Stimulated activated CD8-positive, alpha-beta memory T cell treated with anti-CD3 and anti-CD28 coated beads, Interleukin-12 subunit alpha, Interleukin-12 subunit beta, amount 100 ng/mL, for 1 hour (primary cell): Measurements from ENCODE around the gene FBXW11.
"Not testable (repeated sequence)": the region's sequence is repeated elsewhere in the genome, so short reads cannot be mapped to it uniquely, and the experiment has no call there.

Experiments used
- DNase-seq: peaks from one replicate; pipeline ENCODE4 v3.0.0-alpha.2; 2020; ENCODE audit warnings: low read depth

FBXW11 gene

DNA sequence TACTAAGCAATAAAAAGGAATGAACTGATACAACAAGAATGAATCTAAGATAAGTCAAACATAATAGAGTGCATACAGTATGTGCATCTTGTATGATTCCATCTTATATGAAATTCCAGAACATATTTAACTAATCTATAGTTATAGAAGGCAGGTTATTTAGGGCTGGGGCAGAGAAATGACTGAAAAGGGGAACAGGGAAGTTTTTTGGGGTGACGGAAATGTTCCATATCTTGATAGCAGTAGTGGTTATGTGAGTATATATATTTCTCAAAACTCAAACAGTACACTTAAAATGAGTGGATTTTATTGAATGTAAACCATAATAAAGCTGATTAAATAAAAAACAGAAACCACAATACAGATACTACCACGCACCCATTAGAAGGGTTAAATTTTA is 24.6 kb downstream of the FBXW11 start:
- no peak for DNase-seq

DNA sequence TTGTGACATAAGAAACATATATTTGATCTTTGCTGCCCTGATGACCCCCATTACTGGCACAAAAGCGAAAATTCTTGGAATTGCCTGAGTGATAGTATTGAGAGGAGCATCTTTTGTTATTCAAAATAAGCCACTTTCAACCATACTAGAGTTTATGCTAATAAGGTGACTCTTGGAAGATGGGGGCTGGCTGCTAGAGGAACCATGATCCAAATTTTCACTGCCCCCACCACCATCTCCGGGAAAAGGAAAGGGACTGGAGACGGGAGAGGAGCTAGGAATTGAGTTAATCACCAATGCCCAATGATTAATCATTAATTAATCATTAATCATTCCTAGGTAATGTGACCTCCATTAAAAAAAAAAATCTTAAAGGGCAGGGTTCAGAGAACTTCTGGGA is 25.6 kb downstream of the FBXW11 start:
- DNase-seq, result no peak

DNA sequence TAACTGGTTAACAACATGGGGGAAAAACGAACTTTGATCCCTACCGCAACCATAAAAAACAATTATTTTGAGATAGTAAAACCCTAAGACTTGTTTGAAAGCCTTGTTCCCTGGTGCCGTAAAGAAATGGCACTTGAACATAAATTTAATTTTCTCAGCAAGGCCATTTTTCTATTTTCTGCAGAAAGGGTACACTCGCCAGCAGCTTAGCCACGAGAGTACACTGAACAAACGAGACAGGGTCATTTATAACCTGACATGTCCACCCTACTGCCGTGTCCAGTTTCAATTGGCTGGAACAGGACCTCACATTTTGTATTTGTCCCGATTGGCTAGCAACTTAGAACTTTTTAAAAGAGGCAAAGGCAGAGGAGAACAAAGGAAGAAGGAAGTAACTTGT is 26.8 kb downstream of the FBXW11 start:
- no peak for DNase-seq

DNA sequence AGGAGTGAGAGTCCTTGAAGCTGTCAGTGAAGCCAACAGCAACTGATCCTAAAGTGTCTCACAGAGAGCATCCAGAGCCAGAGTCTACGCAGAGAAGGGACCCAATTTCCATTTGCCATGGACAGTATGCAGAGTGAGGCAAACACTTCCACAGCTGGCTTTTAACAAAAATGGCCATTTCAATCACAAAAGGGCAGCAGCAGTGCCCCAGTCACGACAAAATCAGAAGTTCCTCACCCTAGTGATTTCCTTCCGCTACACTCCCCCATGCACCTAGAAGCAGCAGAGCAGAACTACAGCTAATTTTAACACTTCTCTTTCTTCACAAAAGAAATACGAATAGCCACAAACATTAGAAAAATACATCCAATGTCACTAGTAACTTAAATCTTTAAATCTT is 27.9 kb downstream of the FBXW11 start:
- no peak for DNase-seq

DNA sequence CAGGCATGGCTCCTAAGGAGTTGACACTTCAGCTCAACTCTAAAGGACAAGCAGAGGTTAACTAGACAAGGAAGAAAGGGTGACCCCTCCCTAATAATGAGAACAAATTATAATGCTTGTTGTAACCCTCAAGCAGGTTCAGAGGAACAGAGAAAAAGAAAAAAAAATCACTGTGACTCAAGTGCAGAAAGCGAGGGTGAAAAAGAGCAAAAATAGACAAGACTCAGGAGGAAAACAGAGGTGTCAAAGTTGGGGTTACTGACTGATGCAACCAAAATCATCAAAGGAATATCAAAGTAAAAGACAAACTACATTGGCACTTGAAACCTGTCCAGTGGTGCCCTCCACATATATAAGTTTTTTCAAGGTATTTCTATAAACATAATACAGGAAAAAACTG is 28.4 kb downstream of the FBXW11 start:
- DNase-seq, result no peak

DNA sequence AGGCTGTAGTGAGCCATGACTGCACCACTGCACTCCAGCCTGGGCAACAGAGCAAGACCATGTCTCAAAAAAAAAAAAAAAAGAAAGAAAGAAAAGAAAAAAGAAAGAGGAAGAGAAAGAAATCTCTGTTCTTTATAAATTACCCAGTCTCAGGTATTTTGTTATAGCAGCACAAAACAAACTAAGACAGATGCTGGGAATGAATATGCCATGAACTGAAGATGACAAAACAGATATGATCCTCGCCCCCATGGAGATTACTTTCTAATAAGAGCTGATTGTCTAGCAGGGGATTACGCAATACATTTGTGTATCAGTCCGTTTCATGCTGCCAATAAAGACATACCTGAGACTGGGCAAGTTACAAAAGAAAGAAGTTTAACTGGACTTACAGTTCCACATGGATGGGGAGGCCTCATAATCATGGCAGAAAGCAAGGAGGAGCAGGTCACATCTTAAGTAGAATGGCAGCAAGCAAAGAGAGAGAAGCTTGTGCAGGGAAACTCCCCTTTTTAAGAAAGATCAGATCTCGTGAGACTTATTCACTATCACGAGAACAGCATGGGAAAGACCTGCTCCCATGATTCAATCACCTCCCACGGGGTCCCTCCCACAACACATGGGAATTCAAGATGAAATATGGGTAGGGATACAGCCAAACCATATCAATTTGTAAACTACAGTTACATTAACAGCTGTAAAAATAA is 29.0 kb downstream of the FBXW11 start:
- not testable (repeated sequence) for DNase-seq

DNA sequence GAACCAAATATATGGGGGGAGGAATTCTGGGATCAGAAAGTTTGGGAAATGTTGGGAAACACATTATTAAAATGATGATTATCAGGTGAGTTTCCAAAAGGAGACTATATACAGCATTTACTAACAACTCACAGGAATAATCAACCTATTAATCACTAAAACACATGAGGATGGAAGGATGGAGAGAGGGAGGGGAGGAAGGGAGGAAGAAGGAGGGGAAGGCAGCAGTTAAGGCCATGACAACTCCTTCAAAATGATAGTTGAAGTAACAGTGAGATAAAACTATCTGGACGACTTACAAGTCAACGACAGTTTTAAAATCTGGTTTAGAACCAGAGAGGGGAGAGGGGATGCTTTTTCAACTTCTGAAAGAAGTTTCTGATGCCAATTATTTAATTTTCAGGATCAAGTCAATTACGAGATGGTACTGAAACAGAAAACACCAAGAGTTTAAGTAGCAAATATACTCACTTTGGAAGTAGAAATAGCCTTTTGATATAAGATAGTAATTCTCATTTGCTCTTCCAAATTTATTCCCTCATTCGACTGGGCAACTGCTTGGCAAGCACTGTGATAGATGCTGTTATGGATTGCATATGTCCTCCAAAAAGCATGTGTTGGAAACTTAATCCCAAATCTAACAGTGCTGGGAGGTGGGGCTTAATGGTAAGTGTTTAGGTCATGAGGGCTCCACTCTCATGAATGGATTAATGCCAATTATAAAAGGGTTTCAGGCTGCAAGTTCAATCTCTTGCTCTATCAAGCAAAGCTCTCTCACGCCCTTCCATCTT is 30.4 kb downstream of the FBXW11 start:
- DNase-seq, result no peak

DNA sequence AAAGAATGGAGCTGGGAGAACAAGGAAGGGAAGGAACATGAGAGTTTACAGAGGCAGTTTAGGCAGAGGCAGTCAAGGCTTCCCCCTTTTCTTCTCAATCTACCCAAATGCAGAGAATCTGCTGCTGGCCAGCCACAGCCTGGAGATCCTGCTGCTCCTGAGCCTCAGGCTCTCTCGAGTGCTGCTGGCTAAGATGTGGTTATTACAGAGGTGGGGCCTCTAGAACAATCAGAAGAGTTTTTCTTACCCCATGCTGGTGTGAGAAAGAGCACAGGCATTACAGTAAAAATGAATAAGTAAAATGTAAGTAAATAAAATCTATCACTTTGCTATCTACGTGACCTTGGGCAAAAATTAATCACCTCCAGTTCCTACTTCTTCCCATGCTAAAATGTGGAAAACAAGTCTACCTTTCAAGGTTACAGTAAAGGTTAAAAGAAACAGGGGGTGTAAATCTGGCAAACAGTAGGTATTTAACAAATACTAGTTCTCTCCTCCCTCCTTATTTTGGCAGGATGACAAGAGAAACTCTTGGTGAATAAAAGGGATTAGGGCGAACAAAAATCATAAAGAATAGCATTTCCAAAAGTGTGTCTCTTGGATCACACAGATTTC is 31.1 kb downstream of the FBXW11 start:
- DNase-seq, result no peak

DNA sequence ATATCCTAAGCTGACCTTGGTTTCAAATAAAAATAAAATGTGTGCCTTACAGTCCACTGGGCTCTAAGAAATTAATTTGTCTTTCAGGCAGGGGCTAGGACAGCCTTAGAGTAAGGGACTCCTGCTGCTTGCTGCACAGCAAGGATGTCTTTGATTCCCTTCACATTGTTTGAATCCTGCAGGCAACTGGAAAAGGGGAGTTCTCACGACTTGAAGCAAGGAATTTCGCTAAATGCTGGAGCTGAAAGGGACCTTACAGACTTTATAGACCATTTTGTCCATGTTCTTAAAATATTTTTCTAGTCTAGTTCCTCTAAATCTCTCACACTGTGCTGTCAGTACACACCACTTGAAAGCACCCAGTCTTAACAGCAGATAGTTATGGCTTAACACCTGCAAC is 35.6 kb downstream of the FBXW11 start:
- no peak for DNase-seq

DNA sequence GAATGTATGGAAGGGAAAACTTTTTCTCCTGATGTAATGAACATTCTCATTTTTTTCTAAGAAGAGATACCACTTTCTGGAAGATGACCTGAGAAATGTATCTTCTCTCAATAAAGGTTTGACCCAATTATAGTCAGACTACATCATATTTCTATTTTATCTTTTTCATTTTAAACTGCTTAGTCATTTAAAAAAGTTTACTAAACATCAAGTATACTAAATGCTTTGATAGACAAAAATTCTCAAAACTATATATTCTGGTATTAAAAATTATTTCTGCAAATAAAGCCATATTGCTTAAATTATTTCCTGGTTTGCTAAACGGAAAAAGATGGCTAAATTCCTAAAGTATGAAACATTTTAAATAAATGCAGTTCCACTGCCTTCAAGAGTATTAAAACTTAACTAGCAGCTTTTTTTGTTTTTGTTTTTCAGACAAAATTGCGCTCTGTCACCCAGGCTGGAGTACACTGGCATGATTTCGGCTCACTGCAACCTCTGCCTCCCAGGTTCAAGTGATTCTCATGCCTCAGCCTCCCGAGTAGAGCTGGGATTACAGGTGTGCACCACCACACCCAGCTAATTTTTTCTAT is 37.1 kb downstream of the FBXW11 start:
- DNase-seq, result no peak

DNA sequence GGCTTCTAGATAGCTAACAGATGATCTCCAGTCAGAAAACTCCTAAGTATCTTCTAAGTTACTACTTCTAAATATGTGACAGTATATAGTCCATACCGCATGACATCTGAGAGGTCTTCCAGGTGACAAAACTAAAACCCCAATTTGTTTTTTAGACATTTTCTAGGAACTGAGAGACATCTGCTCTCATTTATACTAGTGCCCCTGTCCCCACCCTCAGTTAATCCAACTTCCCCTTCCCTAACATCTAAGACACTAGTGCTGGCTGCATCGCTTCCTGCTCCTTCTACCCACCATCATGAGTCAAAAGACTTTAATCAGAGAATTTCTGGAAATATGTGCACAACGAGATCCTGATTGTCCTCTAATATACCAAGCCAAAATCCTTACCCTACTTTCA is 37.9 kb downstream of the FBXW11 start:
- no peak for DNase-seq

DNA sequence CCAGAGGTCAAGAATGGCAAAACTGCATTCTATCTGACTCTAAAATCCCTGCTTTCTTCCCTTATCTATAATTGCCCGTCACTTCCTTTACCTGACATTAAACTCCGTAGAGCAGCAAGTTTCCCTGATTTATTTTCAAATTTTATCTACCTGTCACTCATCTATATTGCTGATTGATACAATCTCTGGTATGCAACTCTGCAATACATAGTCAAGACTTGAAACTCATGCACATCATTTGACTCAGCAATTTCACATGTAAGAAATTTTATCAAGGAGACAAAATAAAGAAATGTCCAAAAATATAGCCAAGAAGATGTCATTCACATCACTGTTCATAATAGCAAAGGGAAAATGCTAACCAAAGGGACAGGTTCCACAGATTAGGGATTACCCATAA is 39.5 kb downstream of the FBXW11 start:
- no peak for DNase-seq

DNA sequence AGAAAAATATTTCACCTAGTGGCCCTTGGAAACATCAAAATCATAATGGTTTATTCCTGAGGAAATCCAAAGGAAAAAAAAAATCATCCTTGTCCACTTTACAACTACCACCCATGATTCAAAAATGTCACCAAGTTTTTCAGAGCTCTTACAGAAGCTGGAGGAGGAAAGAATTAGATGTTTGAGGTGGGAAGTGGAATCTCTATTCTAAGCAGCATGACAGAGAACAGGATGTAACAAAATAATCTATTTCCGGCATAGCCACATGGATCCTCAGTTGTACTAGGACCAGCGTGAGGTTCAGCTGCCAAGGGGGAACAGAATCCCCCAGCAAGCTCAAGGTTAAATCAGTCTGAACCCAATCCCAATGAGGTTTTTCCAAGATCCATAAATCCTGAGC is 40.2 kb downstream of the FBXW11 start:
- DNase-seq, result no peak

DNA sequence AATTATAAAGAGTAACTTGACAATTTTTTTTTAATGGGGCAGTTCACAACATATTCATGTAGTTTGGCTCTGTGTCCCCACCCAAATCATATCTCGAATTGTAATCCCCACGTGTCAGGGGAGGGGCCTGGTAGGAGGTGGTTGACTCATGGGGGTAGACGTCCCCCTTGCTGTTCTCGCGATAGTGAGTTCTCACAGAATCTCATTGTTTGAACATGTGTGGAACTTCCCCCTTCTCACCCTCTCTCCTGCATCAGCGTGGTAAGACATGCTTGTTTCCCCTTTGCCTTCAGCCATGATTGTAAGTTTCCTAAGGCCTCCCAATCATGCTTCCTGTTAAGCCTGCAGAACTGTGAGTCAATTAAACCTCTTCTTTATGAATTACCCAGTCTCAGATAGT is 40.7 kb downstream of the FBXW11 start:
- no peak for DNase-seq

DNA sequence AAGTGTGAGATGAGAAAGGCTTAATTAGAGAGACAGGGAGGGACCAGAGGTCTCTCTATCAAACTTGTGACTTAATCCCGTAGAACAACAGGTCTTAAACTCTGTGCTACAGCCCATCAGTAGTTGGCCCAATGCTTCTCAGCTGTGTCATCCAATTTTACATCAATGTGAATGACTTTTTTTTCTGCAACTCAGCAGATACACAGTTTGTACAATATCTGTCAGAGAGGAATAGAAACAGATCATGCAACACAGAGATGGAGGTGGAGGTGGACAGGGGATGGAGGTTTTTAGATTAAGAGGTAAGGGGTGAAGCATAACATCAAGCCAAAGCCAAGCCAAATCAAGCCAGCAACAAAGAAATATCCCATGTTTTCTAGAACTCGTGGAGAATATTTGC is 43.0 kb downstream of the FBXW11 start:
- DNase-seq, result no peak

DNA sequence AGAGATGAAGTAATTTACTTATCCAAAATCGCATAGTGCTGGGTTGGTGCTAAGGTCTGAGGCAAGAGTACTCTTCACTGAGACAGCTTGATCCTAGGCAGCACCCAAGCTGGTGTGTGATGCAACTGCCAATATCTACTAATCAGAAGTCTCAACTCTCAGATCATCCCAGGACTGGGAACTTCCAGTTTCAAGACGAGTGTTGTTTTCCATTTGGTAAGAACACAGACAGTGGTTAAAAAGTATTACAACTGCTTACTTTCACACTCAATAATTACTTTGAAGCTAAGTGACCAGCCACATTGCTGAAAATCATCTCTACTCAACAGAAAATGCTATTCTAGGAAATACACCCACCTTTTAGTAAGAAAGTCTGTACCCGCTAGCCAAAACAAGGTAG is 45.3 kb downstream of the FBXW11 start:
- no peak for DNase-seq

DNA sequence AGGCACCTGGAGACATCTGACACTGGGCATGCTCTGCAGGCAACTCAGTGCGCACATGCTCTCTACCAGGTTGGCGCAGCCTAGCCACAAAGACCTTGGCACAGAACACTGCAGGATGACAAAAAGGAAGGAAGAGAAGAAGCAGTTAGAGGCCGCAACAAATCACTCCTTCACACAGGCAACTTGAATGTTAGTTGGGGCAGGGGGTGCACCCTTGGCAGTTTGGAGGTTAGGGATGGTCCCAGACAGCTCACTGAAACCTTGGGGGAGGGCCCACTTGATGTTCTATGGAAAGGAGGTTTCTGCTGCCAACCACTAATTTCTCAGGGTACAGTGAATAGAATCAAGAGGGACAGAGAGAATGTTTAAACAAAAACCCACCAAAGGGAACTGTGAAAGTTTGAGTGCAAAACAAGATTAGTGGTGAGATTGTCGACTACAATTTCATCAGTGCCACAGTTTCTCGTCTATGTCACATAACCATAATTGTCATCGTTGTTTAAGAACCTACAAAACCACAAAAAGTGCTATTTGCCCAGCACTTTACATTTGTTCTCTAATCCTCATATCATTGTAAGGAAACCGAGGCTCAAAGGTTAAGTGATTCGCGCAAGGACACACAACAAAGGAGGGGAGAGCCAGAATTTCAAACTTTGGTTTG is 48.7 kb downstream of the FBXW11 start:
- no peak for DNase-seq

DNA sequence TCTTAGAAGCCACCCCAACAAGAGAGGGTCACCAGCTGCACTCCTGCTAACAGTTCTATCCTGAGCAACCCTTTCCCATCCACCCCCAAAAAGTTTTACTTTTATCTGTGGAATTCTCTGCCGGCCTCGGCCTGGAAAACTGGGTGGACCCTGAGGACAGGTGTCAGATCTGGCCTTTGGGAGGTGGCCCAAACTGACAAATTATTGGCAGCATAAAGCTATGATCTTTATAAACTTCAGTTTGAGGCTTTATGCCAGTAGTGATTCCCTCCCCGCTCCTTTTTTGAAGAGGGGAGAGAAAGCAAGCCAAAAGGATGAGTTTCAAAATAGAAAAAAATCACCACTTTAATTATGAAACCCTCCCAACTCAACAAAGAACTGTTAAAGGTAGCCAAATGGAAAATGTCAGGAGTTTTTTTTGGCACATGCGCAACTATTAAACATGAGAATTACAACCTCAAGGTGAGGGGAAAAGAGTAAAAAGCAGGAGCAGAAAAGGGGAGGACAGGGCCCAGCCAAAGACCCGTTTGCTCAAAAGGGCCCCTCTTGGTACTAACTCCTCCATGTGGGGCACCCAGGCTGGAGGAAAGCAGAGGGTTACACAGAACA is 49.4 kb downstream of the FBXW11 start:
- DNase-seq, result no peak

DNA sequence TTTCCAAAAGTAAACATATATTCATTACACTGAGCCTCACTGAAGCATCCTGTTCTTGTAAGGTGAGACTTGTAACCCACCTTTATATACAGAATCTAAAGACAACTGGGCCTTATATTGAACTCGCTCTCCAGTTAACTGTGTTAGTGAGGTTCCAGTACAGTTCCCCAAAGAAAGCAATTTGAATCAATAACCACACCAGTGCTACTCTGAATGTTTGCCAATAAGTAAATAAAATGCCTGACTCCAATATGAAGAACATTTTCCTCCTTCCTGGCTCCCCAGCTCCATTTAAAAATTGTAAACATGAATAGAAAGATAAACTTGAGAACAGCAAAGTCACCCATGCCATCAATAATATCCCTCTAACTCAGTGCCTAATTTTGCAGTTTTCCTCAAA is 50.1 kb downstream of the FBXW11 start:
- DNase-seq, result no peak

DNA sequence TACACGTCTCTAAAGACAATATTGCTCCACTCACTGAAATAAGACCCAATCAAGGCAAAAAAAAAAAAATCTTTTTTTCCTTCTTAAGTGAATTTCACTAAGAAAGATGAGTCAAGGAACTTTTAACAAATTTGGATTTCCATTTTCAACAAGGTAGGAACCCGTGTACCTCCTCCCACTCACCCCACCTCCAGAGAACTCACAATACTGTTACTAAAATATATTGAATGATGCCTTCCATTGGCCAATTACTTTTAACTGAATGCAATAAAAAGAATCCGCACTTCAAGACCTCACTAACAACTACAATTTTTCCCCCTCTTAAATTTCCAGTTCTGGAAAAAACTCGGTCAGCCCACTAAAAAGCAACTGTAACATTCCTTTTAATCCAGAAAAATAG is 50.7 kb downstream of the FBXW11 start:
- no peak for DNase-seq

DNA sequence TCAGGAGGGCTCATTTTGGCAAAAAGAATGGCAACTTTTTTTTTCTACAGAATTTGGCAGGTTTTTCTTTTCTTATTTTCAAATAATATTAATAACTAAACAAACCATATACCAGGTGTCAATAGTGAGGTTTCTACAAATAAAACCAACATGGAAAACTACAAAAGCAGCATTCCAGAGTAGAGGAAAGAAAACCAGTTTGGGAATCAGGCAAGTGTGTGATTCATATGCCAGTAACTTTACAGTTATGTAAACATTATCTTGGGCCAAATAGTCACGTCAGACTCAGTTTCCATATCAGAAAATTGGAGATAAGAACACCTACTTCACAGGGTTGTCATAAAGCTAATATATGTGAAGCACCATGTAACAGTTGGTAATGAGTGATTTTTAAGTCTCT is 51.7 kb downstream of the FBXW11 start:
- DNase-seq, result no peak
